Ishikawa (cell line): ENCODE measurements around the gene ZNG1E.
"Not testable (repeated sequence)": the region's sequence is repeated elsewhere in the genome, so short reads cannot be mapped to it uniquely, and the experiment has no call there.

Experiments used
- RAD21 ChIP-seq: IDR thresholded peaks from 2 replicates; pipeline ENCODE4 v1.6.1; 2012; ENCODE audit warnings: low read depth
- TAF1 ChIP-seq: IDR thresholded peaks from 2 replicates; pipeline ENCODE4 v1.6.1; 2012; ENCODE audit warnings: low read depth, mild to moderate bottlenecking
- USF1 ChIP-seq: IDR thresholded peaks from 2 replicates; pipeline ENCODE4 v1.6.1; 2012
- YY1 ChIP-seq: IDR thresholded peaks from 2 replicates; pipeline ENCODE4 v1.6.1; 2012; ENCODE audit warnings: low read depth
- ZBTB7A ChIP-seq: IDR thresholded peaks from 2 replicates; pipeline ENCODE4 v1.6.1; 2012; ENCODE audit warnings: low read depth

The ZNG1E gene

GRCh38 chr9:65675589-65676021, at the start of gene ZNG1E:
ZNG1E (plus strand) TSS chr9:65675928; CDS start chr9:65675977, 49 bp downstream.
- peak; percentile 24; the same call in 1 of the 2 replicates for TF ChIP-seq TAF1
- 0 out of 2 replicates have a peak, but pooled peaks have one; percentile 3 for TF ChIP-seq RAD21

DNA sequence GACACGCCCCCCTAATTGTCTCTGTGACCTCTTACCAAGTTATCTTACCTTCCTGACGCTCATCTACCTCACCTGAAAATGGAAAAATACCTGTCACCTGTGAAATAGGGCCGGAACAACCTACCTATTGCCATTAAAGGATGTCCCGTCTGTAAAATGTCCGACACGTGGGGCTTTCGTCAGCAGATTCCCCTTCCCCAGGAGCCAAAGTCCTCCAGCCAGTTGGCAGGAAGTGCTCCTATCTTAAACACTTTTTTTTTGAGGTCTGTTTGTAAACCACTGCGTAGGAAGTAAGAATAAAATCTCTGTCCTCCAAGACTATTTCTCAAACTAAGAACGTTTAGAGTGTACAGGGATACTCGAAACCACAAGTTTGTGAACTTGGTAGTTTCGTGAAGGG, 661 bp downstream of the ZNG1E start:
- TF ChIP-seq USF1 = peak; percentile 37; the same call in 1 of the 2 replicates

DNA sequence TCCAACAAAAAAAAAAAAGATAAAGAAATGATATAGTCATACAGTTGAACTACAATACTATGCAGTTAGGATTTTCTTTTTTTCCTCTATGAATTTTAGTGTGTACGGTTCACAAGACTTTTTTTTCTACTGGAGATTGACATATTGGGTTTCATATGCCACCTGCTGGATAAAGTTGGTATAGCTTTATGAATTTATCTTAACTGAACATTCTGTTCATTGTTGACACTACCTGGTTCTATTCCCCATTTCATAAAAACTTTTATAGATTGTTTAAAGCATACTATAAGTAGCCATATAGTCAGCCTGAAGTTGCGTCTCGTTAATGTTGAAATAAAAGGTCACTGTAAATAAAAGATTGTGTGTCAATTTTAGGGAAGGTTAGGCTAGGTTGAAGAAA, 2.8 kb downstream of the ZNG1E start:
- 0 out of 2 replicates have a peak, but pooled peaks have one; percentile 15 for TF ChIP-seq RAD21

- TF ChIP-seq TAF1, YY1, ZBTB7A: not testable (repeated sequence)
These were observed 61.4 kb downstream of the ZNG1E start, which contains the start of gene FOXD4L4 for GRCh38 chr9:65737096-65737564. FOXD4L4 (plus strand) TSS chr9:65737146; CDS start chr9:65737146, 0 bp downstream.
